ENCODE data around the gene RBM18. TPM values are rescaled to one million over a fixed set of nuclear protein-coding genes. Genes with fewer than 3 reads are reported as not detected.

Gene RBM18
- total and polyA plus RNA-seq, 12 donors: 3.4 to 39.1 (median 16.4) TPM

DNA sequence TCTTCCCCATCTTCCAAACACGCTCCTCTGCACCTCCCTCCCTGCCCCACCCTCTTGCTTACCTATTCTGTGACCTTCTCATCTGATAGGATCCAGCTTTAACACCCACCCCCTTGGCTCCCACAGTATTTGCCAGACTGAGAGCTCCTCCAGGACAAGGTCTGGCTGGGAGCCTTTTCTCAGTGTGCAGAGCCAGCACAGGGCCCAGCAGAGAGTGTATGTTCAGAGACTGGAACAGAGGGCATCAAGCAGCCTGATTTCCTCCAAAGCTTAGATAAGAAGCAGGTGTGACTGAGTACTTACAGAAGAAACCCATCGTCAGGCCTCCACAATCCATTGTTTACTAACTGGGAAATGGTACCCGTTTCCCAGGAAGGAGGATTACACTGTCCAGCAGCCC, 62.5 kb downstream of the RBM18 start:
- intact Hi-C loops (cut with DNase I): no loop called here
- Histone ChIP-seq H3K4me1 (replicated peaks in 1 of 2) (no peaks in the 10 kb centered on the region), H3K27ac (no peak overlapping the region), H3K36me3 (replicated peaks in 1 of 2) (no peaks in the 10 kb centered on the region), H3K4me3 (no peak overlapping the region), H3K9me3 (replicated peaks in 1 of 3) (no peaks in the 10 kb centered on the region), H3K27me3 (peaks cover 11% of the 10 kb centered on the region)
- no peak for DNase-seq
- WGBS, 4 donors: 82 to 91% (median 85%) methylated on average over 3 of the region's 3 CpGs
- TF ChIP-seq, protein P1, sequence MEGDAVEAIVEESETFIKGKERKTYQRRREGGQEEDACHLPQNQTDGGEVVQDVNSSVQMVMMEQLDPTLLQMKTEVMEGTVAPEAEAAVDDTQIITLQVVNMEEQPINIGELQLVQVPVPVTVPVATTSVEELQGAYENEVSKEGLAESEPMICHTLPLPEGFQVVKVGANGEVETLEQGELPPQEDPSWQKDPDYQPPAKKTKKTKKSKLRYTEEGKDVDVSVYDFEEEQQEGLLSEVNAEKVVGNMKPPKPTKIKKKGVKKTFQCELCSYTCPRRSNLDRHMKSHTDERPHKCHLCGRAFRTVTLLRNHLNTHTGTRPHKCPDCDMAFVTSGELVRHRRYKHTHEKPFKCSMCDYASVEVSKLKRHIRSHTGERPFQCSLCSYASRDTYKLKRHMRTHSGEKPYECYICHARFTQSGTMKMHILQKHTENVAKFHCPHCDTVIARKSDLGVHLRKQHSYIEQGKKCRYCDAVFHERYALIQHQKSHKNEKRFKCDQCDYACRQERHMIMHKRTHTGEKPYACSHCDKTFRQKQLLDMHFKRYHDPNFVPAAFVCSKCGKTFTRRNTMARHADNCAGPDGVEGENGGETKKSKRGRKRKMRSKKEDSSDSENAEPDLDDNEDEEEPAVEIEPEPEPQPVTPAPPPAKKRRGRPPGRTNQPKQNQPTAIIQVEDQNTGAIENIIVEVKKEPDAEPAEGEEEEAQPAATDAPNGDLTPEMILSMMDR (IDR thresholded peaks at IDR 0.05): no peak
- no peak for TF ChIP-seq POLR2A (IDR thresholded peaks at IDR 0.05)

DNA sequence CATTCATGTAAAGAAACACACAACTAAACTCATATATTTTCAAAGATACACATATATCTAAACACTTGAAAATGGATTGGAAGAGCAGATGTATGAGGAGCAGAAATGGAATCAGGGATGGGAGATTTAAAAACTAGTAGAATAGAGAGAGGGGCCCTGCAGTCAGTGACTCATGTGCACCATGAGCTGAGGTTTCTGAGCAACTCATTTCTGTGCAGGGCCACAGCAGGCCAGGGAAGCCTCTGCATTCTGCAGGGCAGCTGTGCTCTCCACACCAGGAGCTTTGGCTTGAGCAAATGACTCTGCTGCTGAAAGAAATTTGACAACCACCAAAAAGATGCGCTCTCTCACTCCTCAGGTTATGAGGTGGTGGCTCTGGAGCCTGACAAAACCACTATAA, 63.0 kb downstream of the RBM18 start:
- H3K27me3 ChIP-seq: peaks cover 14% of the 10 kb centered on the region
- no peaks in the 10 kb centered on the region for H3K4me1 ChIP-seq (replicated peaks in 1 of 2)
- H3K4me3 ChIP-seq: no peak overlapping the region
- TF ChIP-seq, protein P1 (IDR thresholded peaks at IDR 0.05): no peak
- no peak for TF ChIP-seq POLR2A (IDR thresholded peaks at IDR 0.05)
- H3K27ac ChIP-seq: no peak overlapping the region
- intact Hi-C loops (cut with DNase I): no loop called here
- WGBS, 4 donors: 57 to 100% (median 93%) methylated on average over 1 of the region's 1 CpG
- DNase-seq: no peak
- H3K36me3 ChIP-seq (replicated peaks in 1 of 2): no peaks in the 10 kb centered on the region
- H3K9me3 ChIP-seq (replicated peaks in 1 of 3): no peaks in the 10 kb centered on the region

DNA sequence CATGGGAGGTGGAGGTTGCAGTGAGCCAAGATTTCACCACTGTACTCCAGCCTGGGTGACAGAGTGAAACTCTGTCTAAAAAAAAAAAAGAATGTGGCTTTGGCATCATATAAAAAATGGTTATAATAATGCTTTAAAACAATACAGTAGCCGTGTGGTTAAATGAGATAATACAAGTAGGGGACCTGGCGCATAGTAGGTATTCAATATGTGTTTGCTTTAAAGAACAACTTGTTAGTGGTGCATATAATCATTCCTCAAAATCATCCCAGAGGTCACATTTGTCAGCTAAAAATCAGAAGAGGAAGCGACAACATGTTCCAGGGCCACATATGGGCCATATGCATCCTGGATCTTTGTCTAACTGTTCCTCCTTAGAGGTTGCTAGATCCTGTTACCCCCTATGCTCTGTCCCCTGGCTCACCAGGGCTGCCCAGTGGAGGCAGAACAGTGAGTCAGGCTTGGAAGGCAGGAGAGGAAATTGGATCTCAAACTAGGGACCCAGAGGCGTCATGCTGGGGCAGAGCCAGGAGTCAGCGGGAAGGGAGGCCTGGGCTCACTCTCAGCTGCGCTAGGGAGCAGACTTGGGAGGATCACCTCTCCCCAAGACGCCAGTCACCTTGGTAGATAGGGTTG, 63.6 kb downstream of the RBM18 start:
- Histone ChIP-seq H3K4me3 (no peak overlapping the region), H3K4me1 (replicated peaks in 1 of 2) (no peaks in the 10 kb centered on the region), H3K9me3 (replicated peaks in 1 of 3) (no peaks in the 10 kb centered on the region), H3K27ac (no peak overlapping the region), H3K27me3 (peaks cover 14% of the 10 kb centered on the region), H3K36me3 (replicated peaks in 1 of 2) (no peaks in the 10 kb centered on the region)
- DNase-seq: no peak
- TF ChIP-seq POLR2A (IDR thresholded peaks at IDR 0.05): no peak
- TF ChIP-seq, protein P1 (IDR thresholded peaks at IDR 0.05): no peak
- intact Hi-C loops (cut with DNase I): no loop called here
- WGBS, 4 donors: 81 to 94% (median 88%) methylated on average over 7 of the region's 7 CpGs

GRCh38 chr9:122197882-122198281, 66.8 kb downstream of the RBM18 start:
- Histone ChIP-seq H3K36me3 (replicated peaks in 1 of 2) (no peaks in the 10 kb centered on the region), H3K27ac (no peak overlapping the region), H3K4me1 (replicated peaks in 1 of 2) (no peaks in the 10 kb centered on the region), H3K27me3 (peaks cover 14% of the 10 kb centered on the region), H3K9me3 (replicated peaks in 1 of 3) (no peaks in the 10 kb centered on the region), H3K4me3 (no peak overlapping the region)
- DNase-seq: no peak
- TF ChIP-seq, protein P1 (IDR thresholded peaks at IDR 0.05): no peak
- TF ChIP-seq POLR2A (IDR thresholded peaks at IDR 0.05): no peak
- WGBS, 4 donors: 71 to 83% (median 76%) methylated on average over 2 to 4 of the region's 4 CpGs; no CpG with 5 or more reads in 1 of the 4 donors
- intact Hi-C loops (cut with DNase I): no loop called here
